Iris pigment epithelial cell (primary cell): ENCODE measurements around the gene OGFR.
A peak's percentile ranks its signal among the peaks of the same experiment; 100 is the strongest.

Source experiments
- DNase-seq: peaks from one replicate; pipeline ENCODE4 v3.0.0-alpha.2; 2011; ENCODE audit warnings: low read depth

OGFR gene

GRCh38 chr20:62782149-62782892 is 22.3 kb upstream of the OGFR start:
- no peak for DNase-seq

- DNase-seq = no peak
Measured at GRCh38 chr20:62782893-62783278, 21.7 kb upstream of the OGFR start.

GRCh38 chr20:62784497-62784896 is 20.1 kb upstream of the OGFR start:
- DNase-seq = no peak

- DNase-seq = no peak
Measured at GRCh38 chr20:62785393-62785792, 19.2 kb upstream of the OGFR start.

- no peak for DNase-seq
Measured at GRCh38 chr20:62786157-62786556, 18.5 kb upstream of the OGFR start.

GRCh38 chr20:62787321-62787720 is 17.3 kb upstream of the OGFR start:
- no peak for DNase-seq

GRCh38 chr20:62787866-62788265 is 16.8 kb upstream of the OGFR start:
- DNase-seq = no peak

GRCh38 chr20:62788607-62789006 is 16.0 kb upstream of the OGFR start:
- no peak for DNase-seq

- no peak for DNase-seq
Measured at GRCh38 chr20:62790075-62790474, 14.6 kb upstream of the OGFR start.

- DNase-seq = peak; percentile 86
Measured at GRCh38 chr20:62791301-62792181, 13.1 kb upstream of the OGFR start.

GRCh38 chr20:62792182-62792939 is 12.3 kb upstream of the OGFR start:
- DNase-seq = peak; percentile 61

- no peak for DNase-seq
Measured at GRCh38 chr20:62792940-62793756, 11.5 kb upstream of the OGFR start.

GRCh38 chr20:62793757-62794006 is 11.0 kb upstream of the OGFR start:
- no peak for DNase-seq

- DNase-seq = peak; percentile 95
Measured at GRCh38 chr20:62794007-62794724, 10.5 kb upstream of the OGFR start.

GRCh38 chr20:62795023-62795761 is 9.4 kb upstream of the OGFR start:
- DNase-seq = peak; percentile 59

GRCh38 chr20:62796699-62797491 is 7.7 kb upstream of the OGFR start:
- DNase-seq = no peak

- no peak for DNase-seq
Measured at GRCh38 chr20:62797671-62798532, 6.7 kb upstream of the OGFR start.

GRCh38 chr20:62799036-62799435 is 5.6 kb upstream of the OGFR start:
- no peak for DNase-seq

GRCh38 chr20:62799459-62799858 is 5.2 kb upstream of the OGFR start:
- DNase-seq = no peak
